GM10266 (cell line): ENCODE data around the gene GALNT18.

Source experiments
- DNase-seq: peaks from one replicate; pipeline ENCODE4 v3.0.0; 2012; ENCODE audit errors: extremely low spot score
- CTCF ChIP-seq: IDR thresholded peaks from 2 replicates; pipeline ENCODE4 v1.5.1; 2012; ENCODE audit warnings: mild to moderate bottlenecking, low read depth; ENCODE audit not compliant: control insufficient read depth, insufficient read depth; ENCODE audit errors: missing control alignments

Gene GALNT18

GRCh38 chr11:11407763-11408084 is 214.1 kb downstream of the GALNT18 start:
- no peak for DNase-seq
- TF ChIP-seq CTCF, result no peak

- no peak for TF ChIP-seq CTCF
- no peak for DNase-seq
Observed at GRCh38 chr11:11407065-11407762, 214.6 kb downstream of the GALNT18 start.

DNA sequence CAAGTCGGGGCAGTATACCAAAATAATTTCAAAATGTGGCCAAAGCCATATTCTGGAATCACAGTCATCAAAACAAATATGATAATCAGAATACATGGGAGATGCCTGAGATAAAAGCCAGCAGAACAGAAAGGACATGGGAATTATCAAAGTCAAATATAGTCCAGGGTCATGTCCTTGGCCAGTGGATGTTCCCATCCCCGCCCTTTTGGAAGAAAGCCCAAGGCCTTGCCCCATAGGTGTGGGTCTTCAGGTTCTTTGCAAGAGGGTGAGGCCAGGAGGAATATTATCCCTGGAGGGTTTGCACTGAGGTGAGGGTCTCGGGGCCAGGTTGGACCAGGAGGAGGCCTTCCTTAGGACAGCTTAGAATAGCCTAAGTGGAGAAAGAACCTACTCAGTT is 215.2 kb downstream of the GALNT18 start:
- no peak for TF ChIP-seq CTCF

GRCh38 chr11:11403763-11404725 is 217.8 kb downstream of the GALNT18 start:
- DNase-seq, result no peak
- no peak for TF ChIP-seq CTCF

More for the DNA sequence above, 215.2 kb downstream of the GALNT18 start:
- no peak for DNase-seq

DNA sequence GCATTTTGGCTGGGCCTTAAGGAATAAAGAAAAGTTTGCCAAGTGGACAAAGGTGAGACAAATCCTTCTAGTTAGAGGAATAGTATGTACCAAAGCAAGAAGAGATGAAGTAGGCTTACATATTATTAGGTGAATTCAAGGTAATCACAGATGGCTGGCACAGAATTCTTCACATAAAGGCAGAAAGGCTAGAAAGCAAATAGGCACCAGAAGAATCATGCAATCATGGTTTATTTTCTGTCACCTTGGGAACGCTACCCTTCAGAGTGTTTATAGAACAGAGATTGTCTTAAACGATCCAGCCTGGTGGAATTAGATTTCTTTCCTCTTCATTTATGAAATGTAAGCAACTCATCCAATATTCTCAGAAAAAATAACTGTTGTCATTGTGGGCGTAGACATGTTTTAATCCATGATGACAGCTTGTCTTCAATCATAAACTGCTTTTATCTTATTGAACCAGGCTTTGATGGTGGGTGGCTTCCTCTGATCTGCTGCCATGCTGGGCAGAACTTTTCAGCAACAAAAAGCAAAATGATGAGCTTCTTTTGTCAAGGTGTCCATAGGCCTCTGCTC is 219.8 kb downstream of the GALNT18 start:
- DNase-seq, result no peak
- TF ChIP-seq CTCF, result no peak

- peak; percentile 23 for TF ChIP-seq CTCF
- DNase-seq, result no peak
Observed at GRCh38 chr11:11400635-11401232, 221.1 kb downstream of the GALNT18 start.

- no peak for TF ChIP-seq CTCF
- DNase-seq, result no peak
Observed at GRCh38 chr11:11400121-11400520, 221.7 kb downstream of the GALNT18 start.
